HepG2 (cell line): ENCODE measurements around the gene TFF2. TPM values are rescaled to one million over a fixed set of nuclear protein-coding genes. Genes with fewer than 3 reads are reported as not detected.

Source experiments
- AFF4 ChIP-seq: sonication (generic); formaldehyde crosslinking; IDR thresholded peaks from 2 replicates; pipeline ENCODE4 v1.4.0; 2020; ENCODE audit warnings: missing genetic modification reagents
- CC2D1A ChIP-seq: sonication (generic); formaldehyde crosslinking; IDR thresholded peaks from 2 replicates; pipeline ENCODE4 v1.8.1; 2023; ENCODE audit warnings: mild to moderate bottlenecking, missing genetic modification reagents
- ESRRA ChIP-seq: sonication (generic); formaldehyde crosslinking; IDR thresholded peaks from 2 replicates; pipeline ENCODE4 v1.5.1; 2020; ENCODE audit warnings: mild to moderate bottlenecking, low read depth, missing genetic modification reagents
- GPBP1L1 ChIP-seq: sonication (generic); formaldehyde crosslinking; IDR thresholded peaks from 2 replicates; pipeline ENCODE4 v1.5.0; 2020; ENCODE audit warnings: mild to moderate bottlenecking, missing genetic modification reagents
- HHEX ChIP-seq: IDR thresholded peaks from 2 replicates; pipeline ENCODE4 v1.6.1; 2016; ENCODE audit warnings: control low read depth
- NPAS2 ChIP-seq: sonication (generic); formaldehyde crosslinking; IDR thresholded peaks from 2 replicates; pipeline ENCODE4 v1.8.0; 2022; ENCODE audit warnings: mild to moderate bottlenecking, missing genetic modification reagents, borderline replicate concordance
- SALL1 ChIP-seq: sonication (generic); formaldehyde crosslinking; IDR thresholded peaks from 2 replicates; pipeline ENCODE4 v1.8.0; 2022; ENCODE audit warnings: mild to moderate bottlenecking, missing genetic modification reagents
- SOX6 ChIP-seq, 2 experiments: fragments of 450-650 bp in 1 of 2; sonication (generic) in 1 of 2; formaldehyde crosslinking in 1 of 2; IDR thresholded peaks; 2 replicates each; pipeline versions ENCODE4 v1.4.0 to v1.6.1; 2017 to 2020; ENCODE audit warnings: antibody characterized with exemption in 1 of 2, mild to moderate bottlenecking in 1 of 2, missing genetic modification reagents in 1 of 2
- SPEN ChIP-seq: sonication (generic); formaldehyde crosslinking; IDR thresholded peaks from 2 replicates; pipeline ENCODE4 v1.5.1; 2020; ENCODE audit warnings: low read depth, mild to moderate bottlenecking, missing genetic modification reagents
- U2AF1 ChIP-seq: fragments of 200-400 bp; formaldehyde crosslinking; optimal IDR thresholded peaks from 2 replicates; pipeline ENCODE3; 2017; ENCODE audit warnings: mild to moderate bottlenecking, low read depth, low read length
- ZBTB20 ChIP-seq: sonication (generic); formaldehyde crosslinking; IDR thresholded peaks from 2 replicates; pipeline ENCODE4 v1.8.1; 2023; ENCODE audit warnings: missing genetic modification reagents, low read depth, mild to moderate bottlenecking, borderline replicate concordance
- ZFP82 ChIP-seq: sonication (generic); formaldehyde crosslinking; IDR thresholded peaks from 2 replicates; pipeline ENCODE4 v1.5.1; 2020; ENCODE audit warnings: mild to moderate bottlenecking, missing genetic modification reagents, borderline replicate concordance
- ZGPAT ChIP-seq: IDR thresholded peaks from 2 replicates; pipeline ENCODE4 v1.6.1; 2016; ENCODE audit warnings: mild to moderate bottlenecking
- ZNF282 ChIP-seq: fragments of 450-650 bp; IDR thresholded peaks from 2 replicates; pipeline ENCODE4 v1.6.1; 2018; ENCODE audit not compliant: partially characterized antibody
- ZNF333 ChIP-seq: sonication (generic); formaldehyde crosslinking; IDR thresholded peaks from 2 replicates; pipeline ENCODE4 v1.4.0; 2020; ENCODE audit warnings: mild to moderate bottlenecking, missing genetic modification reagents, borderline replicate concordance
- ZNF354B ChIP-seq: sonication (generic); formaldehyde crosslinking; IDR thresholded peaks from 2 replicates; pipeline ENCODE4 v1.8.0; 2022; ENCODE audit warnings: mild to moderate bottlenecking, missing genetic modification reagents
- ZNF639 ChIP-seq: conservative IDR thresholded peaks from 2 replicates; pipeline ENCODE4 v1.6.1; 2018; ENCODE audit warnings: missing genetic modification reagents
- ZNF644 ChIP-seq: IDR thresholded peaks from 2 replicates; pipeline ENCODE4 v1.6.1; 2016; ENCODE audit warnings: low read depth
- ZNF761 ChIP-seq: sonication (generic); formaldehyde crosslinking; conservative IDR thresholded peaks from 2 replicates; pipeline ENCODE4 v1.4.0; 2020; ENCODE audit warnings: mild to moderate bottlenecking, missing genetic modification reagents
- ZNF777 ChIP-seq: sonication (generic); formaldehyde crosslinking; IDR thresholded peaks from 2 replicates; pipeline ENCODE4 v1.4.0; 2020; ENCODE audit warnings: missing genetic modification reagents
- ZNF782 ChIP-seq: sonication (generic); formaldehyde crosslinking; IDR thresholded peaks from 2 replicates; pipeline ENCODE4 v1.4.0; 2020; ENCODE audit warnings: missing genetic modification reagents, mild to moderate bottlenecking, borderline replicate concordance
- polyA plus RNA-seq, 8 experiments: library from polyadenylated mRNA; depleted of rRNA in 3 of 8; stranded (reverse) in 7 of 8; unstranded in 1 of 8; fragments of >200 nt; fragmentation: Illumina TruSeq in 4 of 8; extraction: Trizol in 4 of 8; gene quantifications; 2 replicates each; pipeline versions ENCODE4 v1.2.1 to v1.2.3, GENCODE V29; 2011 to 2016; ENCODE audit warnings: low read depth in 4 of 8, missing spikeins in 1 of 8, mixed read lengths in 1 of 8; ENCODE audit not compliant: insufficient read depth in 1 of 8
- total RNA-seq, 5 experiments: library from RNA; depleted of rRNA; stranded (reverse); fragments of >200 nt; fragmentation: Illumina TruSeq; extraction: Trizol; gene quantifications; 2 replicates each; pipeline ENCODE4 v1.2.3, GENCODE V29; 2016; ENCODE audit warnings: low read depth in 1 of 5

The TFF2 gene
- total and polyA plus RNA-seq, 2 of the 13 experiments (the other 11 are each of a cell fraction or from before 2014, with no cell fraction given): 1.5 TPM; not detected in 1

- 0 out of 2 replicates have a peak, but pooled peaks have one; percentile 38 for TF ChIP-seq ZGPAT
- TF ChIP-seq GPBP1L1: no peak
- TF ChIP-seq ZNF282: no peak
- no peak for TF ChIP-seq ZNF644 (CRISPR knock-in tag)
- no peak for TF ChIP-seq ZNF333 (CRISPR knock-in tag)
- no peak for TF ChIP-seq NPAS2
- TF ChIP-seq ZNF777: no peak
- 0 out of 2 replicates have a peak, but pooled peaks have one; percentile 27 for TF ChIP-seq ZNF761 (CRISPR knock-in tag)
- TF ChIP-seq HHEX (CRISPR knock-in tag): peak; percentile 66; the same call in 1 of the 2 replicates
- no peak for TF ChIP-seq SOX6 (IDR thresholded peaks at IDR 0.05)
- peak; percentile 86 for TF ChIP-seq SOX6 (CRISPR knock-in tag; IDR thresholded peaks at IDR 0.05)
- no peak for TF ChIP-seq CC2D1A (CRISPR knock-in tag)
- TF ChIP-seq ZNF639 (CRISPR knock-in tag): no peak
- TF ChIP-seq ZBTB20 (CRISPR knock-in tag): no peak
- TF ChIP-seq ZNF782: no peak
- TF ChIP-seq ZNF354B (CRISPR knock-in tag): no peak
- TF ChIP-seq SALL1: peak; percentile 71
- no peak for TF ChIP-seq ZFP82 (CRISPR knock-in tag)
- TF ChIP-seq U2AF1: no peak
- peak; percentile 42; the same call in 1 of the 2 replicates for TF ChIP-seq SPEN
- no peak for TF ChIP-seq AFF4
- no peak for TF ChIP-seq ESRRA (CRISPR knock-in tag)
These were observed 35.4 kb downstream of the TFF2 start, which contains the start of gene TFF3 (continued) for GRCh38 chr21:42315296-42315891.
